HG02763 (cell line): Measurements from ENCODE around the gene TAOK3.
"Not testable (repeated sequence)": the region's sequence is repeated elsewhere in the genome, so short reads cannot be mapped to it uniquely, and the experiment has no call there.

Source experiments
- ATAC-seq: cut with Tn5 transposase; IDR thresholded peaks from one replicate; pipeline ENCODE4 v1.9.1; 2021; ENCODE audit warnings: mild to moderate bottlenecking, moderate library complexity; ENCODE audit not compliant: unreplicated experiment

TAOK3 gene

DNA sequence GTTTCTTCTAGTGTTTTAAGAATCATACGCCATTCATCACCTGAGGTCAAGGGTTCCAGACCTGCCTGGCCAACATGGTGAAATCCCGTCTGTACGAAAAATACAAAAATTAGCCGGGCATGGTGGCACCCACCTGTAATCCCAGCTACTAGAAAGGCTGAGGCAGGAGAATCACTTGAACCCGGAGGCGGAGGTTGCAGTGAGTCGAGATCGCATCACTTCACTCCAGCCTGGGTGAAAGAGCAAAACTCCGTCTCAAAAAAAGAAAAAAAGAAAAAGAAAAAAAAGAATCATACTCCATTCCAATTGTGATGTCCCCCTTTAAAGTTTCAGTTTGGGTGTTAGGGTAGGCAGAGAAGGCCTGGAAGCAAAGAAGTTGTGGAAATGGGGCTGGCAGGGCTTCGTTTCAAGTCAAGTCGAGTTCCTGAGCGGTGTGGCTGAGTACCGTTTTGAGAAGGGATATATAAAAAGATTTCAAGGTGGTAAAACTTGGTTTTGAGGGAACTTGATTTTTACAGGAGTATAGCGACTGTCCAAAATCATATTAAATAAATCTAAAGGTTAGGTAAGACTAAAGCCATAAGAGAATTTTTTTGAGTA, 1.5 kb upstream of the TAOK3 start:
- no peak for ATAC-seq

DNA sequence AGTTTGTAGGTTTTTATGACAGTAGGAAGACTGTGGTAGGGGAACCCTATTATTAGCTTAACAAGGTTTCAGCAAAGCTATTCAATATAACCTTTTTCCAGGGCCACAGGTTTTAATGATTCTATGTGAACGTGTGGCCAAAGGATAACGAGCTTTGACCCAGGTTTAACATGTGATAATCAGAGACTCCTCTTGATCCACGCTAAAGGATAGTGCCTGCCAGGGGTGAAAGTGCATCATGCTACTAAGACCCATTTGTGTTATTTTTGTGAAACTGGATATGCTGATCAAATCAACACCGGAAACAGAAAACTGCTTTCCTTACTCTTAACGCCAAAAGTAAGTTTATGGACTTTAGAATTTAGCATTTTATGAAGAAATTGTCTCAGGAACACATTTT, 909 bp upstream of the TAOK3 start:
- ATAC-seq: no peak

DNA sequence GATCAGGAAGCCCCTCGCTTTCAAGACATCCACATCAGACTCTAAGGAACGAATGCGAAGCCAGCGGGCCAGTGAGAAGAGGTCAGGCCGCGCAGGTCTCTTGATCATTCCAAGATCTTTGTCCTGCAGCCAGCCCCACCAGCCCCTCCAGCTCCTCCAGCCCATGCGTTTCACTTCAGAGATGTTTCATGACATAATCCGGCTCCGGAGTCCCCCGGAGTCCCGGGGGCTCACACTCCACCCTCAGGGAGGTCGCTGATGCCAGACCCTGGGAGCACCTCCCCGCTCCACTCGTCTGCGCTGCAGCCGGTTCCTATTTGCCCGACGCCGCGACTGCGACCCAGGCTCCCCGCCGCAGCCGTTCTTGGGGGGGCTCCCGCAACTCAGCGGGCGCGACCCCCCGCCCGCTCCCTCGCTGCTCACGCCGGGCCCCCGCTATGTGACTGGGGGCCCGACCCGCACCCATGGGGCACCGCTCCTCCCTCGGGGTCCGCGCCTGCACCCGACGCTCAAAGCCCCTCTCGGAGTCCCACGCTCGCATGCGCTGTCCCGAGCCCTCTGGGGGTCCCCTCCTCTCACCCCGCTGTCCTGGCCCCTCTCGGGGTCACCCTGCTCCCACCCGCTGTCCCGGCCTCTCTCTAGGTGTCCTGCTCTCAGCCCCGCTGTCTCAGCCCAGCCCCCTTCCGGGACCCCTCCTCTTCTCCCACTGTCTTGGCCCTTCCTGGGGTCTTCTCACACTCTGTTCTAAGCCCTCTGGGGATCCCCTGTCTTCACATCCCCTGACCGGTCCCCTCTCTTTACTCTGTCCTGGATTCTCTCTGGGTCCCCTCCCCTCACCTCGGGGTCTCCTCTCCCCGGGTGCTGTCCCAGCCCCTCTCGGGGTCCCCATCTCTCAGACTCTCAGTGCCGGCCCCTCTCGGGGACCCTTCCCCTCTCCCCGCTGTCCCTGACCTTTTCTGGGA, 1.1 kb downstream of the TAOK3 start:
- no peak for ATAC-seq

DNA sequence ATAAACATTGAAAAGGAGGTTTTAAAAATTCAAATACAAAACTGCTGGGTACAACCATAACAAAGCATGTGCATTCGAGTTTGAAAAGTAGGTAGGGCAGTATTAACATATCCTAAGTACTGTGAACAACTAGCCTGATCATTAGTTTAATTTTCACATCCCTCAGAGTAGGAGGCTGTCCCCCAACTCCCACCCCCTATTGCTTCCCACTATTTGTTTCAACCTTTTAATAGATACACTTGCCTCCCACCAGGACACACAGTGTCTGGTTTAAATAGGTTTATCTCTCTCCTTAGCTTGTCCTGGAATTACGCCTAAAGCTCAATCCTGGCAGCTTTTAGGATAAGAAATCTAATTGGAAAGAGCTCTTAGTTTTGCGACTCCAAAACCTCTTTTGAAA, 2.1 kb downstream of the TAOK3 start:
- no peak for ATAC-seq

DNA sequence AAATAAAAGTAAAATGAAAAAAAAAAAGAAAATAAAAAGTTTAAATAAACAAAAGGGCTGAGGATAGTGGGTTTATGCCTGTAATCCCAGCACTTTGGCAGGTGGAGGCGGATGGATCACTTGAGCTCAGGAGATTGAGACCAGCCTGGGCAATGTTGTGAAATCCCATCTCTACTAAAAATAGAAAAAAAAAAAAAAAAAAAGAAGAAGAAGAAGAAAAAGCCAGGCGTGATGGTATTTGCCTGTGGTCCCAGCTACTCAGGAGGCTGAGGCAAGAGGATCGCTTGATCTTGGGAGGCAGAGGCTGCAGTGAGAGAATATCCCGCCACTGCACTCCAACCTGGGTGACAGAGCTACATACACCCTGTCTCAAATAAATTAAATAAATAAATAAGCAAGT, 3.9 kb downstream of the TAOK3 start:
- no peak for ATAC-seq

DNA sequence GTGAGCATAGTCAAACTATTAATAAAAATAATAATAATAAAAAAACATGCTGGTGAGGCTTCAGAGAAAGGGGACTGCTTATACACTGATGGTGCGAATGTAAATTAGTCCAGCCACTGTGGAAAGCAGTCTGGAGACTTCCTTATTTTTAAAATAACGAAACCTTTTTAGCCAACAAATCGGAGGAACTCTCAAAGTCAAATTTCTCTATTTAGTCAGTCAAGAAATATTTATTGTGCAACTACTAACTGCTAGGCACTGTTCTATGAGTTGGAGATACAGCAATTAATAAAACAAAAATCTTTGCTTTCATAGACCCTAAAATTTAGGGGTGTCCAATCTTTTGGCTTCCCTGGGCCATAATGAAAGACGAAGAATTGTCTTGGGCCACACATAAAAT, 10.8 kb downstream of the TAOK3 start:
- no peak for ATAC-seq

DNA sequence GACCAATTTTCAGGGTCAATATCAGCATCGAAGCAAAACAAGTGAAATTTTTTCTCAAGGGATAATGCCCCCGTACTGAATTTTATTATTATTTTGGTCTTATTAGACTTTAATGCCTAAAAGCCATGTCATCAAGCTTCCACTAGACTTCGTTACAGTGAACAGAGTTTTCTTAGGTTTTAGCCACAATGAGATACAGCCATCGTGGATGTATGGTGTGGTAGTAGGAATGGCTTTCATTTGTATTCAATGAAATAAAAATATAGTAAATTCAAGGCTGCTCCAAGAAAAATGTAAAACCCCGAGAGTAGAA, 11.7 kb downstream of the TAOK3 start:
- ATAC-seq: no peak

DNA sequence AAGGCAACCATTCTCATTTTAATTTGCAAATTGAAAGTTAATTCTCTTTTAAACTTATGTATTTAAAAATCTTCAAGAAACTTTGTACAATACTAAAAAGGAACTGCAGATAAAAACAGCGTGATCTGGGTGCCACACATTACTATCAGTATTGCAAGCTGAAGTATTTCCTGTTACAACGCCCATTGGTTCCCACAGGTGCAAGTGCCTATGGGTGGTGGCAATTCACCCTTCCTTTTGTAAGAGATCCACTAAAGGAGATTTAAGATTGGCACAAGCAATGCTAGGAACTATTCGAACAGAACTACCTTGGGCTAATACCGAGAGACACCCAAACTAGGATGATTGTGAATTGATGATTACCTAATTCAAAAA, 13.2 kb downstream of the TAOK3 start:
- no peak for ATAC-seq

DNA sequence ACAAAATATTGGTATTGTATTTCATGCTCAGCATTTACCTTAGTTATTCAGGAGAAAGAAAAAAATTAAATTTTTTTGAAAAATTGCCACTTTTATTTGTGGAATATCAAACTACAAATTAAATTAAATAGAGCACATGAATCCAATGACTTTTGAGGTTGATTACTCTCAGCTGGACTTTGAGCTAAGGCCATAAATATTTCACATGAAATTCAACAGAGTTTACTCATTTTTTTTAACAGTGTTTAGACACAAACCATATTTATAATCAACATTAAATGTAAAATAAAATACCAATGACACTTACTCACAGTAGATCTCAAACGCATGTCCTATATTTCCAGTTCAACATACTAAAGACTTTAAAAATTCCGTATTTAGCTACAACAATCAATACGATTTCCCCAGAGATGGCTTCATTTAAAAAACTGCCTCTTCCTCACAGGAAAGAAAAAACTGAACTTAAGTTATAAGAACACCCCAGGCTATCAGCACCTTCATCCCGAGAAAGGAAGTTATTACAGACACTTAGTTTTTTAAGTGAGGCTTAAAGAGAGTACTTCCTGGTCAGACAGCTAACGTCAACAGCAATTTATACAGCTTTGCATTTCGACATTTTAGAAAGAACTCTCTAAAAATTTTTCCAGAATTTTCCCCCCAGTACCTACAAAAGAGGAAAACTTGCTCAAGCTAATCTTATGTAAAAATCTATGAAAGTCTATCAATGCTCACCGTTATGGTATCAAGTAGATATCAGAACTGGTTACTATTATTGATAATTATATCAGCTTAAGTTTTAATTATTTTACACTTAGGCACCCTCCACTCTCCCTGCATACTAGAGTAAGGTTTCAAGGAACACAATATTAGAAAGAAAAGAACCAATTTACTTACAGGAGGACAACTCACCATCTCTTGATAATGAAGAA, 13.8 kb downstream of the TAOK3 start:
- no peak for ATAC-seq

DNA sequence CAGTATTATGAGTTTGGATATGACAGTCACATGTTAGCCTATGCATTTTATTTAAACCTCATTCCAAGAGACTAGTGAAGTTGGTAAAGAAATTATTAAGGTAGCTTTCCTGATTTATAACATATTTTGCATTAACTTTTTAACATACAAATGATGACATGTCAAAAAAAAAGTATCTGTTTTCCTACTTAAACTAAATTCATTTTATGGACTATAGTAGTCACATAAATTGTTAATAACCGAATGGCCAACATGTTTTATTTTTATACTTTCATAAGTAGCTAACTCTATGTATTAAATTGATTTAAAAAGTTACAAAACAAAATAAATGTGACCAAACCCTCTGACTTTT, 14.7 kb downstream of the TAOK3 start:
- ATAC-seq: no peak

DNA sequence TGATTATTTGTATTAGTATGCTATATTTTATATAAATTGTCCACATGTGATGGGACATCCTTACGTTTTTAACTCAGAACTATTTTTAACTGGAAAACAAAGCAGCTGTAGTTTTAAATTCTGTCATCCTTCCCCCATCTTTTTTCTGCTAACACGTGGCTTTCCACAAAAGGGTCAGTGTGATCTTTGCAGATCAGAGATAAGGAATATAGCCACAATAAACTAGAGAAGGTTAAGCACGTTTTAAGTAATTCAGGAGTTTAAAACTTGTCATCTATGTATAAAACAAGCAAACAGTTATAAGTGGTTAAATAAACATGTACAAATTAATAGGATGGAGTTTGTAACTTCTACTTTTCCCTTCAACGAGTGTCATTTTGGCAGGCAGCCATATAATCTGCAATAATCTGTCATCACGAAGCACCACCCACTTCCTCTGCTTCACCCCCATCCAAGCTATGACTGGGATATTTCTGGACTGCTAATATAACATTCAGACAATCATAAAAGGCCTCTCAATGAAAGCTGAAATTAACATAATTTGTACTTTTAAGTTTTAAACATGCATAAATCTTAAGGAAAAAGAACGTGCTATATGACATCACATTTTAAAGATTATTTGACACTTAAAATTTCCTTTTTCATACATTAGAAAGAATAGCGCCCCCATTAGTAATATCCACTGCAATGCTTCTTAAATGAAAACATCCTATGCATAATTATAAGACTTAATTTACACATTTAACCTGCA, 15.3 kb downstream of the TAOK3 start:
- no peak for ATAC-seq

DNA sequence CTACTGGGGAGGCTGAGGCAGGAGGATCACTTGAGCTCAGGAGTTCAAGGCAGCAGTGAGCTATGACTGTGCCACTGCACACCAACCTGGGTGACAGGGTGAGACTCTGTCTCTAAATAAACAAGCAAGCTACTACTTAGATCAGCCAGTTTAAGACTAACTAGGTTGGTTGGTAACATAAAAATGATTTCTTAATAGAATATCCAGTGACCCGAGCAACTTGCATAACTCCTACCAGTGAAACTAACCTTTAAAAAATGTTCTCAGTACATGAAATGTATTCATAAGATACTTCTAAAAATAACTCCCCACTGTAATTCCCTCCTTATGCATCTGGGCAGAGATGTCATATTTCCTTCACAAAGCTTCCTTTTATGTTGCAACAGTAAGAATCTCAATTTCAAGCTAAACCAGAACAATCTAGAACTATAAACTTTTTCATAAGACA, 15.9 kb downstream of the TAOK3 start:
- no peak for ATAC-seq

DNA sequence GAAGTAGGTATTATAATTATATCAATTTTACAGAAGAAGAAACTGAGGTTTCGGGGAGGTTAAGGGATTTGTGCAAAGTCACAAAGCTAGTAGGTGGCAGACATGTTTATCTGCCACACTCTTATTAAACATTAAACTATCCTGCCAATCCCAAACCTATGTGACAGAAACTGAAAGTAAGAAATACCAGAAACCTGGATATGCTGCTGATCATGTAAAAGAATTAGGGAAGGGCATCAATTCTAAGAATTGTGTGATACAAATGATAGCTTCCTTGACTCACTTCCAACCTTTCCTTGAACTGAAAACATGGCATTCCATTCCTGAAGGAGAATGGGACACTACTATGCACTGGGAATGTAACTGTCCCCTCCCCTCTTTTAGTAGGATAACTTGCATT, 16.9 kb downstream of the TAOK3 start:
- ATAC-seq: no peak

DNA sequence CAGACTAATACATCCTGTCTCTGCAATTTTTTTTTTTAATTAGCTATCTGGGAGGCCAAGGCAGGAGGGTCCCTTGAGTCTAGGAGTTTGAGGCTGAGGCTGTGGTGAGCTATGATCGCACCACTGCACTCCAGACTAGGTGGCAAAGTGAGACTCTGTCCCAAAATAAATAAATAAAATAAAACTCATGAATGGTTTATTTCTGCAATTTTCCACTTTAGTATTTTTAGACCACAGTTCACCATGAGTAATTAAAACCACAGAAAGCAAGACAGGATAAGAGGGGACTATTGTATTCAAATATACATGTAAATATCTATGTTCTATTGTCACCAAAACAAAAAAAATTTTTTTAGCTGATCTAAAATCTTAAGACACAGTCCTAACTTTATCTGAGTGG, 17.8 kb downstream of the TAOK3 start:
- no peak for ATAC-seq

DNA sequence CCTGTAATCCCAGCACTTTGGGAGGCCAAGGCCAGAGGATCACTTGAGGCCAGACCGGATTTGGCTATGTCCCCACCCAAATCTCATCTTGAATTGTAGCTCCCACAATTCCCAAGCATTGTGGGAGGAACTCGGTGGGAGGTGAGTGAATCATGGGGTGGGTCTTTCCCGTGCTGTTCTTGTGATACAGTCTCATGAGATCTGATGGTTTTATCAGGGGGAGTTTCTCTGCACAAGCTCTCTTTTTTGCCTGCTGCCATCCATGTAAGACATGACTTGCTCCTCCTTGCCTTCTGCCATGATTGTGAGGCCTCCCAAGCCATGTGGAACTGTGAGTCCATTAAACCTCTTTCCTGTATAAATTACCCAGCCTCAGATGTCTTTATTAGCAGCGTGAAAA, 18.2 kb downstream of the TAOK3 start:
- ATAC-seq: not testable (repeated sequence)

DNA sequence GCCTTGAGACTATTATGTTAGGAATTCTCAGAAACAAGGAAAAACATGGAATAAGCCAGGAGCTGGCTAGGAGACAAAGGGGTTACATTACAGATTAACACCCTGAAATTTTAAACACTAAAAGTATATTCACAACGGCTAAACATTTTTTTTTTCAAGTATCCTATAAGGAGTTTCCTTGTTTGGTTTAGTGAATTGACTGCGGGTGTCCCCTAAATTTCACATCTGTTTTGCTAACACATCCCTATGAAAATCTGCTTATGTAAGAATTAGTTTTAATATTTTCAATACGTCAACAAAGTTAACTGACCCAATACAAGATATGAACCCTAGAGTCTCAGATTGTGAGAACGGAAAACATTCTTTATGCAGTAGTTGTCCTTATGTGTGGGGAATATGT, 19.0 kb downstream of the TAOK3 start:
- no peak for ATAC-seq

DNA sequence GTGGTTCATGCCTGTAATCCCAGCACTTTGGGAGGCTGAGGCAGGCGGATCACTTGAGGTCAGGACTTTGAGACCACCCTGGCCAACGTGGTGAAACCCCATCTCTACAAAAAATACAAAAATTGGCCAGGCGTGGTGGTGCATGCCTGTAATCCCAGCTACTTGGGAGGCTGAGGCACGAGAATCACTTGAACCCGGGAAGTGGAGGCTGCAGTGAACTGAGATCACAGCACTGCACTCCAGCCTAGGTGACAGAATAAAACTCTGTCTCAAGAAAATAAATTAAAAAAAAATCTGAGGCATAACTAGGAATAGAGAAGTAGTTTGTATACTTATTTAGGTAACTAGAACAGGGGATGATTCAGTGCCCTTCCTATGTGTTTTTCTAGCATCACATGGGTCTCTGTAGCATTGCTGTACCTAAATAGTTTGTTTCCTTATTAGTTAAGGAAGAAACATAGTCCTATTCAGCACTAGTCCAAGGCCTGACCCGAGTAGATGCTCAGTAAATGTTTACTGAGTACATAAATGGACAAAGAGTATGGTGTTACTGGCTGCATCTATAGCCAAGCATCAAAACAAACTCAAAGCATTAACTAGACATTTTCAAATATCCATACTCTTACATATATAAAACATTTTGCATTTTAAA, 21.7 kb downstream of the TAOK3 start:
- ATAC-seq: no peak

DNA sequence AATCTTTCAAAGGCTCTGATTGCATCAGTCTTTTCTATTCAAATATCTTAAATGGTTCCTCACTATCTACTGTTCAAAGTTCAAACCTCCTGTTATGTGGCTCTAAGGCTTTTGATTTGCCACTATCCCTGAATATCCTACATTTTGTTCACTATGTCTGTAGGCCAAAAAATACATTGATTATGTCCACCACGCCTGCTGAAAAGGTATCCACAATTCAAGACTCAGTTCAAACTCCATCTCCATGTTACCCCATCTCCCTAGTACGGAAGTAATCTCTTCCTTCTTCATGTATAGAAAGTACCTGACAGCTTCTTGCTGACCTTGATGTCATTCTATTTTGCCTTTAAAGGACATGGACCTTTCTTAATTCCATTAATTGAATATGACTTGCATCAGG, 24.8 kb downstream of the TAOK3 start:
- no peak for ATAC-seq

DNA sequence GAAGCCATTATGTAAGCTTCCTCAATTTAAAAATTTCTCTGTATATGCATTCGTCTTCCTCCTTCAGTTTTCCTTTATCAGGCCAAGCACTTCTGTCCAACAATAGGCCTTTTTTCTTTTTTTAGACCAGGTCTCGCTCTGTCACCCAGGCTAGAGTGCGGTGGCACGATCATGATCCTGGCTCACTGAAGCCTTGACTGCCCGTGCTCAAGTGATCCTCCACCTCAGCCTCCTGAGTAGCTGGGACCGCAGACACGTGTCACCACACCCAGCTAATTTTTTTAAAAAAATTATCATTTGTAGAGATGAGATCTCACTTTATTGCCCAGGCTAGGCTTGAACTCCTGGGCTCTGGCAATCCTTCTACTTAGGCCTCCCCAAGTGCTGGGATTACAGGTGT, 25.8 kb downstream of the TAOK3 start:
- ATAC-seq: peak; percentile 53

DNA sequence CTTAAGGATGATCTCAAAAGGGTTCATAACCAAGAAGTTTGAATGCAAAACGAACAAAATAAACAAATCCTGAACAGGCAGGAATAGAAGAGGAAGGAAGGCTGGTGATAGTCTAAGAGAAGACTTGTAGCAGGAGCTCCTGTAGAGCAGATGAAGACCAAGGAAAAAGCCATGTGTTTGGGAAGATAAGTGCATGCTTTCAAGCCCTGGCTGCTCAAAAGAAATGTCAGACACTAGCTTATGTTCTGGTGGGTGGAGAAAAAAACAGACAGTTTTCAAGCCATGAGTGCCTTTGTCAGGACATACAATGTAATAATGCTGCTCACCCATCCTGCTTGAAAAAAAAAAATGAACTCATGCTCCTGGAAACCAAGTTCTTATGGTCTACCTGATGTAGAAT, 27.4 kb downstream of the TAOK3 start:
- no peak for ATAC-seq
